Mesenchymal stem cell (in vitro differentiated cells and primary cell): ENCODE measurements around the gene PFKM.

Experiments used
- DNase-seq: peaks from one replicate; pipeline ENCODE4 v3.0.0-alpha.2; 2013
- H2AFZ ChIP-seq: one replicate; pipeline ENCODE4 v1.6.1; 2013; ENCODE audit warnings: low read depth, mild to moderate bottlenecking, control low read depth, inconsistent platforms, low read length, moderate library complexity
- H2AK5ac ChIP-seq: 2 replicates; pipeline ENCODE4 v1.6.1; 2013; ENCODE audit warnings: low read length, moderate library complexity, mild to moderate bottlenecking, inconsistent platforms; ENCODE audit not compliant: severe bottlenecking
- H2BK120ac ChIP-seq: one replicate; pipeline ENCODE4 v1.6.1; 2013; ENCODE audit warnings: low read depth, mild to moderate bottlenecking, inconsistent platforms, low read length, moderate library complexity
- H2BK12ac ChIP-seq, 2 experiments: one replicate each; pipeline ENCODE4 v1.6.1; 2013; ENCODE audit warnings: inconsistent platforms in 2 of 2, low read length in 2 of 2, mild to moderate bottlenecking in 2 of 2, moderate library complexity in 2 of 2, control low read depth in 1 of 2
- H2BK15ac ChIP-seq: one replicate; pipeline ENCODE4 v1.6.1; 2013; ENCODE audit warnings: mild to moderate bottlenecking, low read depth, inconsistent platforms; ENCODE audit not compliant: poor library complexity, severe bottlenecking
- H2BK5ac ChIP-seq: 2 replicates; pipeline ENCODE4 v1.6.1; 2013; ENCODE audit warnings: low read depth, mild to moderate bottlenecking, low read length, control low read depth, inconsistent platforms; ENCODE audit not compliant: poor library complexity, severe bottlenecking
- H3K14ac ChIP-seq, 2 experiments: one replicate each; pipeline ENCODE4 v1.6.1; 2013; ENCODE audit warnings: inconsistent platforms in 2 of 2, low read length in 2 of 2, control low read depth in 1 of 2, mild to moderate bottlenecking in 1 of 2, moderate library complexity in 1 of 2
- H3K18ac ChIP-seq, 2 experiments: one replicate each; pipeline ENCODE4 v1.6.1; 2013; ENCODE audit warnings: inconsistent platforms in 2 of 2, low read length in 2 of 2, control low read depth in 1 of 2, low read depth in 1 of 2, mild to moderate bottlenecking in 1 of 2
- H3K23ac ChIP-seq, 2 experiments: one replicate each; pipeline ENCODE4 v1.6.1; 2013; ENCODE audit warnings: inconsistent platforms in 2 of 2, low read length in 2 of 2, mild to moderate bottlenecking in 2 of 2, moderate library complexity in 2 of 2, control low read depth in 1 of 2
- H3K27ac ChIP-seq: 2 replicates; pipeline ENCODE4 v1.5.1; 2013; ENCODE audit warnings: mild to moderate bottlenecking, moderate library complexity, low read length, control low read depth, inconsistent platforms; ENCODE audit not compliant: poor library complexity, severe bottlenecking
- H3K27me3 ChIP-seq, 2 experiments: 2 replicates each; pipeline versions ENCODE4 v1.6.1 to v1.7.0; 2013; ENCODE audit warnings: low read length in 2 of 2, mild to moderate bottlenecking in 2 of 2, moderate library complexity in 2 of 2, control low read depth in 1 of 2, inconsistent platforms in 1 of 2; ENCODE audit not compliant: control insufficient read depth in 1 of 2, insufficient read depth in 1 of 2
- H3K36me3 ChIP-seq, 2 experiments: 2 replicates each; pipeline versions ENCODE4 v1.6.1 to v1.7.0; 2013; ENCODE audit warnings: low read length in 2 of 2, control low read depth in 1 of 2, inconsistent platforms in 1 of 2, low read depth in 1 of 2, mild to moderate bottlenecking in 1 of 2; ENCODE audit not compliant: insufficient read depth in 2 of 2, control insufficient read depth in 1 of 2
- H3K4ac ChIP-seq, 2 experiments: one replicate each; pipeline ENCODE4 v1.6.1; 2013; ENCODE audit warnings: inconsistent platforms in 2 of 2, low read length in 2 of 2, mild to moderate bottlenecking in 2 of 2, moderate library complexity in 2 of 2, control low read depth in 1 of 2, low read depth in 1 of 2
- H3K4me1 ChIP-seq: 2 replicates; pipeline ENCODE4 v1.6.1; 2013; ENCODE audit warnings: low read depth, low read length, control low read depth; ENCODE audit not compliant: control insufficient read depth, insufficient read depth
- H3K4me2 ChIP-seq: 2 replicates; pipeline ENCODE4 v1.6.1; 2013; ENCODE audit warnings: low read length, mild to moderate bottlenecking, inconsistent platforms; ENCODE audit not compliant: poor library complexity, severe bottlenecking
- H3K4me3 ChIP-seq, 2 experiments: 2 replicates each; pipeline versions ENCODE4 v1.5.1 to v1.7.0; 2013; ENCODE audit warnings: low read length in 2 of 2, mild to moderate bottlenecking in 2 of 2, control low read depth in 1 of 2, low read depth in 1 of 2; ENCODE audit not compliant: insufficient read depth in 1 of 2
- H3K79me1 ChIP-seq: replicated peaks from 2 replicates; pipeline ENCODE4 v1.6.1; 2013; ENCODE audit warnings: mild to moderate bottlenecking, control low read depth, low read length, inconsistent platforms; ENCODE audit not compliant: poor library complexity, severe bottlenecking
- H3K9ac ChIP-seq: 2 replicates; pipeline ENCODE4 v1.7.0; 2013; ENCODE audit warnings: mild to moderate bottlenecking, low read length, moderate library complexity
- H3K9me3 ChIP-seq: 2 replicates; pipeline ENCODE4 v1.7.0; 2013; ENCODE audit warnings: mild to moderate bottlenecking, low read length; ENCODE audit not compliant: control insufficient read depth
- H4K8ac ChIP-seq: one replicate; pipeline ENCODE4 v1.6.1; 2013; ENCODE audit warnings: inconsistent platforms, mild to moderate bottlenecking, low read length, moderate library complexity
- H4K91ac ChIP-seq: one replicate; pipeline ENCODE4 v1.6.1; 2013; ENCODE audit warnings: mild to moderate bottlenecking, low read length, inconsistent platforms
- WGBS: methylation state at CpG from one replicate; pipeline ENCODE4 v1.1.7; 2013; ENCODE audit warnings: mixed read lengths; 5-methylcytosine and 5-hydroxymethylcytosine counted together

PFKM gene

GRCh38 chr12:48135027-48135426 is 15.9 kb downstream of the PFKM start:
- Histone ChIP-seq H3K27ac (no peak overlapping the region), H3K18ac (no peak overlapping the region), H4K91ac (no peak overlapping the region), H2AFZ (no peak overlapping the region), H3K23ac (no peak overlapping the region), H3K9me3 (no peaks in the 10 kb centered on the region), H2BK120ac (no peak overlapping the region), H4K8ac (no peak overlapping the region), H3K4ac (no peak overlapping the region), H3K9ac (no peak overlapping the region), H3K27me3 (no peaks in the 10 kb centered on the region), H3K14ac (no peak overlapping the region), H3K36me3 (peaks cover 57 to 93% of the 10 kb centered on the region in 2 experiments), H2BK12ac (no peak overlapping the region), H2BK15ac (no peak overlapping the region), H3K4me1 (no peaks in the 10 kb centered on the region), H3K79me1 (peaks cover 7% of the 10 kb centered on the region), H3K4me3 (no peak overlapping the region), H3K4me2 (no peak overlapping the region), H2BK5ac (no peak overlapping the region), H2AK5ac (no peak overlapping the region)
- DNase-seq = no peak
- 96% methylated on average over 5 of the region's 5 CpGs for WGBS

- no peak overlapping the region for H2AK5ac ChIP-seq
- no peak for DNase-seq
These were observed 23.9 kb downstream of the PFKM start for GRCh38 chr12:48142818-48143674.

GRCh38 chr12:48143898-48144297 is 24.7 kb downstream of the PFKM start:
- Histone ChIP-seq H4K8ac (no peak overlapping the region), H3K36me3 (peaks cover 55 to 94% of the 10 kb centered on the region in 2 experiments), H2BK12ac (no peak overlapping the region), H3K14ac (no peak overlapping the region), H4K91ac (no peak overlapping the region), H2AFZ (no peak overlapping the region), H3K9me3 (no peaks in the 10 kb centered on the region), H3K4me3 (no peak overlapping the region), H3K27ac (no peak overlapping the region), H2BK15ac (no peak overlapping the region), H2BK5ac (no peak overlapping the region), H2AK5ac (no peak overlapping the region), H3K4me2 (no peak overlapping the region), H3K4ac (no peak overlapping the region), H3K79me1 (peaks cover 4% of the 10 kb centered on the region), H3K18ac (no peak overlapping the region), H2BK120ac (no peak overlapping the region), H3K4me1 (no peaks in the 10 kb centered on the region), H3K23ac (no peak overlapping the region), H3K9ac (no peak overlapping the region), H3K27me3 (no peaks in the 10 kb centered on the region)
- DNase-seq = no peak
- WGBS = 100% methylated on average over 2 of the region's 2 CpGs

More at GRCh38 chr12:48142818-48143674, 23.9 kb downstream of the PFKM start:
- no peak overlapping the region for H3K14ac ChIP-seq
- no peak overlapping the region for H3K27ac ChIP-seq
- no peak overlapping the region for H3K4me3 ChIP-seq
- H3K79me1 ChIP-seq = peaks cover 3% of the 10 kb centered on the region
- WGBS = 97% methylated on average over 6 of the region's 7 CpGs
- no peak overlapping the region for H2BK15ac ChIP-seq
- H3K27me3 ChIP-seq = no peaks in the 10 kb centered on the region
- H2BK120ac ChIP-seq = no peak overlapping the region
- H4K8ac ChIP-seq = no peak overlapping the region
- H3K4ac ChIP-seq = no peak overlapping the region
- H3K4me1 ChIP-seq = no peaks in the 10 kb centered on the region
- H2BK5ac ChIP-seq = no peak overlapping the region
- no peak overlapping the region for H3K9ac ChIP-seq
- no peak overlapping the region for H3K18ac ChIP-seq
- no peak overlapping the region for H3K23ac ChIP-seq
- no peak overlapping the region for H2BK12ac ChIP-seq
- H2AFZ ChIP-seq = no peak overlapping the region
- no peaks in the 10 kb centered on the region for H3K9me3 ChIP-seq
- peaks cover 59 to 97% of the 10 kb centered on the region in 2 experiments for H3K36me3 ChIP-seq
- no peak overlapping the region for H3K4me2 ChIP-seq
- H4K91ac ChIP-seq = no peak overlapping the region

- H4K91ac ChIP-seq = no peak overlapping the region
- H3K4me1 ChIP-seq = no peaks in the 10 kb centered on the region
- DNase-seq = no peak
- no peaks in the 10 kb centered on the region for H3K27me3 ChIP-seq
- H2BK120ac ChIP-seq = no peak overlapping the region
- no peak overlapping the region for H2BK15ac ChIP-seq
- no peak overlapping the region for H2AK5ac ChIP-seq
- H3K18ac ChIP-seq = no peak overlapping the region
- no peak overlapping the region for H3K9ac ChIP-seq
- WGBS = 77% methylated on average over 1 of the region's 1 CpG
- H3K4me3 ChIP-seq = no peak overlapping the region
- no peak overlapping the region for H3K4me2 ChIP-seq
- no peak overlapping the region for H3K4ac ChIP-seq
- no peak overlapping the region for H2BK5ac ChIP-seq
- no peak overlapping the region for H3K27ac ChIP-seq
- H3K23ac ChIP-seq = no peak overlapping the region
- no peaks in the 10 kb centered on the region for H3K9me3 ChIP-seq
- H3K36me3 ChIP-seq = peaks cover 47 to 94% of the 10 kb centered on the region in 2 experiments
- H3K14ac ChIP-seq = no peak overlapping the region
- no peak overlapping the region for H2AFZ ChIP-seq
- H4K8ac ChIP-seq = no peak overlapping the region
- no peak overlapping the region for H2BK12ac ChIP-seq
- H3K79me1 ChIP-seq = peaks cover 7% of the 10 kb centered on the region
These were observed 26.8 kb downstream of the PFKM start for GRCh38 chr12:48145981-48146380.
